ENCODE measurements around the gene IGF1R.

DNA sequence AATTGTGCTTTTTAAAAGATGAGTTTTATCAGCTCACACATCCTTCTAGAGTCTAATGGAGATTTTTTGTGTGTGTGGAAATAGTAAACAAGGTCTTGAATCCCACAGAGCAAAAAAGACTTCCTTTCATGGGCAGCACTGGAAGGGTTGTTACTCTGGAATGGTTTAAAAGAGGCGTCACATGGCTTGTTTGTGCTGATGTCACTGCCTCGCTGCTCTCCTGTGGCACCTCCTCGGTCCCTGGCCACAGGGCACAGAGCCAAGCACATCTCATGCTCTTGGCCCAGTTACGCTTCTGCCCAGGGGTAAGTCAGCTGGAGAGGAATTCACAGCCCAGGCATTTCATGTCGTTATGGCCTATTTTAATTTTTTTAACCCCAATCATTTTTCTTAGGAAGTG, 306.1 kb downstream of the IGF1R start:
- TF ChIP-seq CTCF (IDR thresholded peaks at IDR 0.05; ENCODE audit: poor library complexity) (no peak), EZH2phosphoT487 (IDR thresholded peaks at IDR 0.05; ENCODE audit: low read depth, severe bottlenecking, unreplicated experiment) (no peak)
